ENCODE data around the gene CNPY3. TPM values are rescaled to one million over a fixed set of nuclear protein-coding genes. Genes with fewer than 3 reads are reported as not detected.
"Not testable (repeated sequence)": the region's sequence is repeated elsewhere in the genome, so short reads cannot be mapped to it uniquely, and the experiment has no call there.

CNPY3 gene
- total RNA-seq, 1 experiment from 2014 or later: 37.8 TPM

DNA sequence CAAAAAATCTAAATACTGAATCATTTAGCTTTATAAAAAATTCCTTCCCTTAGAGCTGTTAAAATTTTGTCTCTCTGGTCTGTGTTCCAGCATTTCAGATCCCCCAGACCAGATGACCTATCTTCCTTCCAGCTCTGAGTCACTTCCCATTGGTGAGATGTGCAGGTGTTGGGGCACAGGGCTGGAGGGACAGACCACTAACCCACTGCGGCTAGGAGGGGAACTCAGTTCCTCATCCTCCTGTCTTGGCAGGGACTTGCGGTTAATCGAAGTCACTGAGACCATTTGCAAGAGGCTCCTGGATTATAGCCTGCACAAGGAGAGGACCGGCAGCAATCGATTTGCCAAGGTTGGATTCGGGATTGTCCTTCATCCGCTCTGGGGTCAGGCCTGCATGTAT lies 6.0 kb downstream of the CNPY3 start:
- Histone ChIP-seq H3K36me3 (replicated peaks; ENCODE audit: control insufficient read depth, insufficient read depth, low read length) (peaks cover 18% of the 10 kb centered on the region), H3K4me3 (ENCODE audit: insufficient read depth, low read depth, low read length) (no peak overlapping the region), H3K27me3 (ENCODE audit: control insufficient read depth, insufficient read depth, low read length) (no peaks in the 10 kb centered on the region)
- DNase-seq: no peak

DNA sequence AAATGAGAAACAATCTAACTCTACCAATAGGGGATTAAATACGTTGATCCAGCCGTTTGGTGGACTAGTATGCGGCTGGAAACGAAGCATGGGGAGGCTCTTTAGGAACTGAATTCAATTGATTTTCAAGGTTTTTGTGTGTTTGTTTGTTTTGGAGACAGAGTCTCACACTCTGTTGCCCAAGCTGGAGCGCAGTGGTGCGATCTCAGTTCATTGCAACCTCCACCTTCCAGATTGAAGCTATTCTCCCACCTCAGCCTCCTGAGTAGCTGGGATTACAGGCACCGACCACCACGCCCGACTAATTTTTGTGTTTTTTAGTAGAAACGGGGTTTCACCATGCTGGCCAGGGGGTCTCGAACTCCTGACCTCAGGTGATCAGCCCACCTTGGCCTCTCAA lies 7.1 kb downstream of the CNPY3 start:
- no peak for DNase-seq
- H3K36me3 ChIP-seq (replicated peaks; ENCODE audit: control insufficient read depth, insufficient read depth, low read length): peaks cover 18% of the 10 kb centered on the region
- no peaks in the 10 kb centered on the region for H3K27me3 ChIP-seq (ENCODE audit: control insufficient read depth, insufficient read depth, low read length)
- H3K4me3 ChIP-seq (ENCODE audit: insufficient read depth, low read depth, low read length): no peak overlapping the region

DNA sequence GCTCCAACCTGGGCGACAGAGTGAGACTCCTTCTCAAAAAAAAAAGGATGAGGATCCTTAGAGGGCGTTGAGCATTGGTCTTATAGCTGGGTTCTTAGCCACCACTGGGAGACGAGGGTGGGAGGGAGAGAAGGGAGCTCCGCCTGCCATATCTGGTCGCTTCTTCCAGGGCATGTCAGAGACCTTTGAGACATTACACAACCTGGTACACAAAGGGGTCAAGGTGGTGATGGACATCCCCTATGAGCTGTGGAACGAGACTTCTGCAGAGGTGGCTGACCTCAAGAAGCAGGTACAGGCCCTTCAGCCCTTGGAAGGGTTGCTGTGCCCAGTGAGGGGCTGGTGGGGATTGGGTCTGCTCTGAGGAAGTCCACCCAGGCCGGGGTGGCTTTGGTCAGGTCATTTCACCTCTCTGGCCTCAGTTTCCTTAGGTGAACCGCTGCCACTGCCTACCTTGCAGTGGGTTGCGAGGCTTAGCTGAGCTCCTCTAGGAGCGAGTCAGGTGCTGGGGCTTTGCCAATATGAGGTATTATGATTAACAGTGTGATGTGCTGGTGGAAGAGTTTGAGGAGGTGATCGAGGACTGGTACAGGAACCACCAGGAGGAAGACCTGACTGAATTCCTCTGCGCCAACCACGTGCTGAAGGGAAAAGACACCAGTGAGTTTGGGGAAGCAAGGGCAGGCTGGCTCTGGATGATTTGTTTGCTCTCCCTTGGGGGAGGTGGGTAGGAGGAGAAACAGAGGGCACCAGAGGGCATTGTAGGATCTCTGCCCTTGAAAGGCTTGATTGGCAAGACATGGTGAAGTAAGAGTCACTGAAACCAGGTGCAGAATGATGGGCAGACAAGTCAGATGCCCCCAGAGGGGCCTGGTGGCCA lies 8.5 kb downstream of the CNPY3 start:
- DNase-seq: no peak
- H3K36me3 ChIP-seq (replicated peaks; ENCODE audit: control insufficient read depth, insufficient read depth, low read length): peaks cover 18% of the 10 kb centered on the region
- H3K4me3 ChIP-seq (ENCODE audit: insufficient read depth, low read depth, low read length): no peak overlapping the region
- no peaks in the 10 kb centered on the region for H3K27me3 ChIP-seq (ENCODE audit: control insufficient read depth, insufficient read depth, low read length)

DNA sequence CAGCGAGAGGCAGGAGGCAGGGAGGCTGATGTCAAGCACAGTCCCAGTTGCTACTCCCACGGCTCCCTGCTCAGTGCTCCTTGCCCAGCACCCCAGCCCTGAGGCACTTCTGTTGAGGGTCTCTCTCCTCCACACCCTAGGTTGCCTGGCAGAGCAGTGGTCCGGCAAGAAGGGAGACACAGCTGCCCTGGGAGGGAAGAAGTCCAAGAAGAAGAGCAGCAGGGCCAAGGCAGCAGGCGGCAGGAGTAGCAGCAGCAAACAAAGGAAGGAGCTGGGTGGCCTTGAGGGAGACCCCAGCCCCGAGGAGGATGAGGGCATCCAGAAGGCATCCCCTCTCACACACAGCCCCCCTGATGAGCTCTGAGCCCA lies 9.1 kb downstream of the CNPY3 start:
- no peak for DNase-seq
- no peak overlapping the region for H3K4me3 ChIP-seq (ENCODE audit: insufficient read depth, low read depth, low read length)
- peaks cover 18% of the 10 kb centered on the region for H3K36me3 ChIP-seq (replicated peaks; ENCODE audit: control insufficient read depth, insufficient read depth, low read length)
- H3K27me3 ChIP-seq (ENCODE audit: control insufficient read depth, insufficient read depth, low read length): no peaks in the 10 kb centered on the region

DNA sequence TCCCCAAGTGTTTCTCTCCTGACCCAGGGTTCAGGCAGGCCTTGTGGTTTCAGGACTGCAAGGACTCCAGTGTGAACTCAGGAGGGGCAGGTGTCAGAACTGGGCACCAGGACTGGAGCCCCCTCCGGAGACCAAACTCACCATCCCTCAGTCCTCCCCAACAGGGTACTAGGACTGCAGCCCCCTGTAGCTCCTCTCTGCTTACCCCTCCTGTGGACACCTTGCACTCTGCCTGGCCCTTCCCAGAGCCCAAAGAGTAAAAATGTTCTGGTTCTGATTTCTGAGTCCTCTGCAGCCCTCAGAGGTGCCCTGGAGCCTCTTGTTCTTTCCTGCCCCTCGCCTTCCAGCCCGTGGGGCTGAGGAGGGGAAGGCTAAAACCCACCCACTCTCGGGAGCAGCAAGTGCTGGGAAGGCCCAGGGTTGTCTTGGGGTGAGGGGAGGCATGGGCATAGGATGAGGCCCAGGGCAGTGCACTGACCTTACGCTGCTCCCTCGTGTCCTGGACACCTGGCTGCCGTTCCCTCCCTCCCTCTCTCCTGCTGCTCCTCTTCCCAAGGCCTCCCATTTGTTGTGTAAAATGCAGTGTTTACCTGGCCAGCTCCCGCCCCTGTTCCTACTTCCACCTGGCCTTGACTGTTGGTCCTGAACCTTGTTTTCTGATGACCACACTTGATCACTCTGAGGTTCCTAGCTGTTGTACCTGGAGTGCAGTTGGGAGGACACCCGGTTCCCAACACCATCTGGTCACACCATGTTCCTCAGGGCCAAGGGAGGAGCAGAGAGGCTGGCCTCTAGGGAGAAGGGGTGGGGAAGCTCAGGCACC lies 9.9 kb downstream of the CNPY3 start:
- Histone ChIP-seq H3K4me3 (ENCODE audit: insufficient read depth, low read depth, low read length) (no peak overlapping the region), H3K36me3 (replicated peaks; ENCODE audit: control insufficient read depth, insufficient read depth, low read length) (peaks cover 18% of the 10 kb centered on the region), H3K27me3 (ENCODE audit: control insufficient read depth, insufficient read depth, low read length) (no peaks in the 10 kb centered on the region)
- no peak for DNase-seq

DNA sequence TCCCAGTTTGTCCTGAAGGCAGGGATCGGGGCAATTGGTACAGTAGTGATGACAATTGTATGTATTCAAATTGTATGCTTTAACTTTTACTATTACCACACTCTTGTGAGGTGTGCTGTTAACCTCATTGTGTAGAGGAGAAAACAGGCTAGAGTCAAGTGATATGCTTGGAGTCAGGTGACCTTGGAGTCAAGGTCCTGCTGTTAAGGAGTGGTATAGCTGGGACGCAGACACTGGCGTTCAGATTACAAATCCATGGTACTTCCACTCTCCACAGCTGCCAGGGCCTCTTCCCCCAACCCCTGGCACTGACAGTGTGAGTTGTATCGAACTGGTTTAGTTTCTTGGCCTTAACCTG lies 10.5 kb downstream of the CNPY3 start:
- no peaks in the 10 kb centered on the region for H3K27me3 ChIP-seq (ENCODE audit: control insufficient read depth, insufficient read depth, low read length)
- H3K36me3 ChIP-seq (replicated peaks; ENCODE audit: control insufficient read depth, insufficient read depth, low read length): peaks cover 14% of the 10 kb centered on the region
- no peak for DNase-seq
- H3K4me3 ChIP-seq (ENCODE audit: insufficient read depth, low read depth, low read length): no peak overlapping the region

DNA sequence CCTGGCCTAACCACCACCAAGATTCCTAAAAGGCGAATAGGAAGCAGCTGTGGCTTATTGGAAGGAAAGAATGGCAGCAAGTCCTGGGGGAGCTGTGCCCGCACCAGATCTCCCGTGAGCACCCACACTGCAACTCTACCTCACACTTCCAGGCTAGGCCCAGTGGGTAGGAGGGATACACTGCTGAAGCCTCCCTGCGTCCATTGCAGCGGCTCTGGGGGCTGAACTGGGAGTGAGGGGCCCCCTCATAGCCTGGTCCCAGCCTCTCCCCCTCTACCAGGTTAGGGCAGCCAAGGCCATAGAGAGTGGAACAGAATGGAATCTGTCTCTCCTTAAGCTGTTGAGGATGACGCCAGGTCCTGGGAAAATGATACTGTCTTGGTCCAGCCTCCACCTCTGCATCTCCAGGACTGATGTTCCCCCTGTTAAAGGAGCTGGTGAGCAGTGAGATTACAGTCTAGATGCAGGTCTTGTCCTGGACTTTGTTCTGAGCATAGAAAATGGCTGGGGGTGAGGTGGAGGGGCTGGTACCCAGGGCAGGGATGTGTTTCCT lies 11.3 kb downstream of the CNPY3 start:
- DNase-seq: no peak
- Histone ChIP-seq H3K4me3 (ENCODE audit: insufficient read depth, low read depth, low read length) (no peak overlapping the region), H3K36me3 (replicated peaks; ENCODE audit: control insufficient read depth, insufficient read depth, low read length) (peaks cover 10% of the 10 kb centered on the region)

DNA sequence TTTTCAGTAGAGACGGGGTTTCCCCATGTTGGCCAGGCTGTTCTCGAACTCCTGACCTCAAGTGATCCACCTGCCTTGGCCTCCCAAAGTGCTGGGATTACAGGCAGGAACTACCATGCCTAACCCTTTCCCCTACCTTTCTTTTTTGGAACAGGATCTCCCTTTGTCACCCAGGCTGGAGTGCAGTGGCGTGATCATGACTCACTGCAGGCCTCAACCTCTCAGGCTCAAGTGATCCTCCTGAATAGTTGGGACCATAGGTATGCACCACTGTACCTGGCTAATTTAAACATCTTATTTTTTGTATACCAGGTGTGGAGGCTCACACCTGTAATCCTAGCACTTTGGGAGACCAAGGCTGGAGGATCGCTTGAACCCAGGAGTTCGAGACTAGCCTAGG lies 12.1 kb downstream of the CNPY3 start:
- H3K36me3 ChIP-seq (replicated peaks; ENCODE audit: control insufficient read depth, insufficient read depth, low read length); H3K27me3 ChIP-seq (ENCODE audit: control insufficient read depth, insufficient read depth, low read length); H3K4me3 ChIP-seq (ENCODE audit: insufficient read depth, low read depth, low read length); DNase-seq: not testable (repeated sequence)

More for the DNA sequence above, 11.3 kb downstream of the CNPY3 start:
- H3K27me3 ChIP-seq (ENCODE audit: control insufficient read depth, insufficient read depth, low read length): no peaks in the 10 kb centered on the region

DNA sequence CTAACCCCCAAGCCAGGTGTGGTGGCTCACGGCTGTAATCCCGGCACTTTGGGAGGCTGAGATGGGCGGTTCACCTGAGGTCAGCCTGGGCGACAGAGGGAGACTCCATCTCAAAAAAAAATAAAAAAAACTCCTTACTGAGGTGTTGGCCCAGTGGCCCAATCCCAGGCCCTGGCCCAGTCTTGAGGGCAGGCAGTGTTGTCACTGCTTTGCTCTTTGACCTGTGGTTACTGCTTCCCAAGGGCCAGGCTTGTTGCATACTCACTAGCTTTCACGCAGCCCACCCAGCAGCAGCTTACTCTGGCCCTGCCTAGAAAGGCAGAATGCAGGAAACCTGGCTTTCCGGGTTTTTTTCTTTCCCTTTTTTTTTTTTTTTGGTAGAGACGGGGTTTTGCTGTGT lies 13.2 kb downstream of the CNPY3 start:
- H3K4me3 ChIP-seq (ENCODE audit: insufficient read depth, low read depth, low read length): no peak overlapping the region
- no peaks in the 10 kb centered on the region for H3K27me3 ChIP-seq (ENCODE audit: control insufficient read depth, insufficient read depth, low read length)
- no peak for DNase-seq
- peaks cover 3% of the 10 kb centered on the region for H3K36me3 ChIP-seq (replicated peaks; ENCODE audit: control insufficient read depth, insufficient read depth, low read length)

DNA sequence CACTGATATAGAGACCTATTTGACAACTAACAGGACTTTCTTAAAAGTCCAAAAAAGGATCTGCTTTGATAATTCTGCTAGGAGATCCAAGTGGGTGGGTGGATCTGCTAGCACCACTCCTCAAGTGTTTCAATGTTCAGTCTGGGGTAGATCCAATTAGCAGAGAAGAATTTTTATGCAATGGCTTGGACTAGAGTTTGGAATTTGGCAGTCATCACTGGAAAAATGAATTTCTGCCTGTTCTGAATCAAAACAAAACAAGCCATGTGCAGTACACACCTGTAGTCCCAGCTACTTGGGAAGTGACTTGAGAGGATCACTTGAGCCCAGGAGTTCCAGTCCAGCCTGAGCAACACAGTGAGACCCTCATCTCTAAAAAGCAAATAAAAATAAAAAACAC lies 18.7 kb downstream of the CNPY3 start:
- Histone ChIP-seq H3K36me3 (replicated peaks; ENCODE audit: control insufficient read depth, insufficient read depth, low read length) (no peaks in the 10 kb centered on the region), H3K27me3 (ENCODE audit: control insufficient read depth, insufficient read depth, low read length) (no peaks in the 10 kb centered on the region), H3K4me3 (ENCODE audit: insufficient read depth, low read depth, low read length) (no peak overlapping the region)
- no peak for DNase-seq

DNA sequence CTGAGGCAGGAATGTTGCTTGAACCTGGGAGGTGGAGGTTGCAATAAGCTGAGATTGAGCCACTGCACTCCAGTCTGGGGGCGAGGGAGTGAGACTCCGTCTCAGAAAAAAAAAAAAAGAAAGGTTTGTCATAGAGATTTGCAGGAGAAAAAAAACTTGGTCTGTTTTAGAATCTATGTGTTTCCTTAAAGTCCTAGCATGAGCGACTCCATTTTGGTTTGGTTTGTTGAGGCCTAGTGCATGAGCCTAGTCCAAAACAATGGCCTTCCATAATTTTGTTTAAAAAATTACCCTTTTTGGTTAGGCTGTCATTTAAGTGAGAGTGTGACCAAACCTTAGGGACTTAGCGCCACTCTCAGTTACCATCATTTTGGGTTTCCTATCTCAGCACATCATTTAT lies 23.1 kb downstream of the CNPY3 start:
- H3K27me3 ChIP-seq (ENCODE audit: control insufficient read depth, insufficient read depth, low read length): no peaks in the 10 kb centered on the region
- H3K4me3 ChIP-seq (ENCODE audit: insufficient read depth, low read depth, low read length): no peak overlapping the region
- no peaks in the 10 kb centered on the region for H3K36me3 ChIP-seq (replicated peaks; ENCODE audit: control insufficient read depth, insufficient read depth, low read length)
- no peak for DNase-seq

DNA sequence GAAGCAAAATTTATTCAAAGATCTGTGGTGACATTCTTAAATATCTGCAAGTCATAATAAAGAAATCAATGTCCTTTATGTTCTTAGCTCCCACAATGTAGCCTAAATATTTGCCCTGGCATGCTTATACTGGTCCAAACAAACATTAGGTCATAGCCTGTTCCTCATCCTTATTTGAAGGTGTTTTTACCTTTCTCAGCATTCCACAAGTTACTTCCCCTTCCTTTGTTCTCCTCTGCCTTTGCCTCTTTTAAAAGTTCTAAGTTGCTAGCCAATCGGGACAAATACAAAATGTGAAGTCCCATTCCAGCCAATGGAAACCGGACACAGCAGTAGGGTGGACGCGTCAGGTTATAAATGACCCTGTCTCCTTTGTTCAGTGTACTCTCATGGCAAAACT lies 25.1 kb downstream of the CNPY3 start:
- H3K36me3 ChIP-seq (replicated peaks; ENCODE audit: control insufficient read depth, insufficient read depth, low read length); H3K4me3 ChIP-seq (ENCODE audit: insufficient read depth, low read depth, low read length); H3K27me3 ChIP-seq (ENCODE audit: control insufficient read depth, insufficient read depth, low read length); DNase-seq: not testable (repeated sequence)

DNA sequence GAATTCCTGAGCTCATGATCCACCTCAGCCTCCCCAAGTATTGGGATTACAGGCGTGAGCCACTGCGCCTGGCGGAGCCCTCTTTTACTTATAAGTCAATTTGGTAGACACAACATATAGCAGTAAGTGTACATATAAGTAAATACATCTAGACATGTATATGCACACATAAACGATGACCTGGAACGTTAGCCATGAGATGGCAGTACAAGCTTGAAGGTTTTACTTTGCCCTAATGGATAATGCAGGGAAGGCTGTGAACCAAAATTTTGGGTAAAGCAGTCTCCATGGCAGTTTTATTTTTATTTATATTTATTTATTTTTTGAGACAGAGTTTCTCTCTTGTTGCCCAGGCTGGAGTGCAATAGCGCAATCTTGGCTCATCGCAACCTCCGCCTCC lies 28.8 kb downstream of the CNPY3 start:
- no peak overlapping the region for H3K4me3 ChIP-seq (ENCODE audit: insufficient read depth, low read depth, low read length)
- H3K27me3 ChIP-seq (ENCODE audit: control insufficient read depth, insufficient read depth, low read length): peaks cover 18% of the 10 kb centered on the region
- DNase-seq: no peak
- 0 out of 2 replicates have a peak, but pooled peaks cover 1% of the 10 kb centered on the region for H3K36me3 ChIP-seq (replicated peaks; ENCODE audit: control insufficient read depth, insufficient read depth, low read length)

DNA sequence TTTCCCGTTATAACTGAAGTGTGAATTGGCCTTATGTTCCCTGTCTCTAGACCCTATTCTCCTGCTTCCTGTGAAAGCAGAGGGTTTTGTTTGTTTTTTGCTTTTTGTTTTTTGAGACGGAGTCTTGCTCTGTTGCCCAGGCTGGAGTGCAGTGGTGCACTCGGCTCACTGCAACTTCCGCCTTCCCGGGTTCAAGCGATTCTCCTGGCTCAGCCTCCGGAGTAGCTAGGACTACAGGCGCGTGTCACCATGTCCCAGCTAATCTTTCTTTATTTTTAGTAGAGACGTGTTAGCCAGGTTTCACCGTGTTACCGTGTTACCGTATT lies 30.6 kb downstream of the CNPY3 start:
- Histone ChIP-seq H3K27me3 (ENCODE audit: control insufficient read depth, insufficient read depth, low read length) (peaks cover 18% of the 10 kb centered on the region), H3K36me3 (replicated peaks; ENCODE audit: control insufficient read depth, insufficient read depth, low read length) (peaks cover 4% of the 10 kb centered on the region), H3K4me3 (ENCODE audit: insufficient read depth, low read depth, low read length) (peak overlapping the region; percentile 55)
- no peak for DNase-seq
